ENCODE results near the gene RSPO1. TPM values are rescaled to one million over a fixed set of nuclear protein-coding genes. Genes with fewer than 3 reads are reported as not detected.
"Not testable (repeated sequence)": the region's sequence is repeated elsewhere in the genome, so short reads cannot be mapped to it uniquely, and the experiment has no call there.

RSPO1 gene
- polyA plus RNA-seq, 1 of the 3 experiments (the other 2 are of a cell fraction): 0.03 TPM

GRCh38 chr1:37595440-37596181 is 39.1 kb downstream of the RSPO1 start, which contains the start of gene GNL2 (continued):
- no peak for TF ChIP-seq CTCF (IDR thresholded peaks at IDR 0.05)
- TF ChIP-seq MXI1 (IDR thresholded peaks at IDR 0.05; ENCODE audit: low read depth, low read length): peak; percentile 99
- no peak for TF ChIP-seq IRF3 (IDR thresholded peaks at IDR 0.05; ENCODE audit: low read depth, low read length)

GRCh38 chr1:37593726-37594125 is 41.0 kb downstream of the RSPO1 start:
- Histone ChIP-seq H3F3A (replicated peaks; ENCODE audit: insufficient read depth) (no peaks in the 10 kb centered on the region), H3K4me1 (ENCODE audit: control insufficient read depth in 1 of 2, insufficient read depth in 2 of 2, low read depth in 1 of 2, low read length in 1 of 2) (peaks cover 10 to 20% of the 10 kb centered on the region in 2 experiments; a peak in 3 of 4 replicates), H3K9ac (no peak overlapping the region), H3K9me2 (no peaks in the 10 kb centered on the region), H3K4me3 (ENCODE audit: low read depth in 2 of 2, low read length in 1 of 2) (peak overlapping the region in 1 of 2 experiments; percentile 12; a peak in 1 of 4 replicates), H3K27ac (ENCODE audit: low read depth in 2 of 2, low read length in 1 of 2) (no peak overlapping the region), H2AFZ (ENCODE audit: low read depth) (no peak overlapping the region), H3K79me2 (ENCODE audit: insufficient read depth) (peaks cover 47% of the 10 kb centered on the region), H3K4me2 (peak overlapping the region; percentile 99), H3K9me3 (no peaks in the 10 kb centered on the region), H3K36me3 (replicated peaks in 1 of 2; ENCODE audit: control insufficient read depth in 1 of 2, insufficient read depth in 2 of 2, low read length in 1 of 2) (peaks cover 31 to 43% of the 10 kb centered on the region in 2 experiments), H3K27me3 (ENCODE audit: insufficient read depth) (no peaks in the 10 kb centered on the region), H4K20me1 (ENCODE audit: insufficient read depth) (peaks cover 8% of the 10 kb centered on the region)
- ChIA-PET POLR2A (interaction anchor here (0.8 kb wide), 1 partner anchor 9 kb away, joined by 3 read pairs; no protein-coding TSS in a partner anchor), CTCF (interaction anchor here (0.8 to 1.3 kb wide), 4 partner anchors 9 to 89 kb away, joined by 3 read pairs; no protein-coding TSS in a partner anchor)
- TF ChIP-seq SIN3A (IDR thresholded peaks at IDR 0.05; ENCODE audit: borderline replicate concordance, low read depth, low read length) (no peak), TAF1 (IDR thresholded peaks at IDR 0.05; ENCODE audit: borderline replicate concordance, low read depth, low read length) (no peak)
- no peak for DNase-seq
- WGBS (ENCODE audit: low lambda C conversion rate): 97% methylated on average over 6 of the region's 6 CpGs

GRCh38 chr1:37588939-37589338 is 45.8 kb downstream of the RSPO1 start:
- Histone ChIP-seq H3K4me3 (ENCODE audit: low read depth in 2 of 2, low read length in 1 of 2) (no peak overlapping the region), H3K4me1 (ENCODE audit: control insufficient read depth in 1 of 2, insufficient read depth in 2 of 2, low read depth in 1 of 2, low read length in 1 of 2) (peaks cover 2 to 5% of the 10 kb centered on the region in 2 experiments; a peak in 3 of 4 replicates), H3K4me2 (no peak overlapping the region), H2AFZ (ENCODE audit: low read depth) (no peak overlapping the region), H3K36me3 (replicated peaks in 1 of 2; ENCODE audit: control insufficient read depth in 1 of 2, insufficient read depth in 2 of 2, low read length in 1 of 2) (peaks cover 64 to 73% of the 10 kb centered on the region in 2 experiments), H4K20me1 (ENCODE audit: insufficient read depth) (peaks cover 5% of the 10 kb centered on the region), H3K27ac (ENCODE audit: low read depth in 2 of 2, low read length in 1 of 2) (no peak overlapping the region), H3K9me2 (no peaks in the 10 kb centered on the region), H3K9me3 (no peaks in the 10 kb centered on the region), H3K27me3 (ENCODE audit: insufficient read depth) (no peaks in the 10 kb centered on the region), H3F3A (replicated peaks; ENCODE audit: insufficient read depth) (no peaks in the 10 kb centered on the region), H3K79me2 (ENCODE audit: insufficient read depth) (peaks cover 38% of the 10 kb centered on the region), H3K9ac (no peak overlapping the region)
- ChIA-PET CTCF (interaction anchor here (1.4 to 1.5 kb wide), 2 partner anchors 14 to 103 kb away, joined by 3 to 7 read pairs; no protein-coding TSS in a partner anchor), POLR2A (no interaction called here)
- 100% methylated on average over 2 of the region's 2 CpGs for WGBS (ENCODE audit: low lambda C conversion rate)
- TF ChIP-seq MXI1 (IDR thresholded peaks at IDR 0.05; ENCODE audit: low read depth, low read length) (no peak), YY1 (IDR thresholded peaks at IDR 0.05; ENCODE audit: low read depth) (no peak), FOXM1 (IDR thresholded peaks at IDR 0.05; ENCODE audit: low read depth) (no peak), IRF3 (IDR thresholded peaks at IDR 0.05; ENCODE audit: low read depth, low read length) (no peak), JUND (IDR thresholded peaks at IDR 0.05) (no peak), RXRA (IDR thresholded peaks at IDR 0.05; ENCODE audit: borderline replicate concordance, low read depth) (no peak), GABPA (IDR thresholded peaks at IDR 0.05; ENCODE audit: low read depth) (no peak), TEAD4 (IDR thresholded peaks at IDR 0.05; ENCODE audit: borderline replicate concordance, insufficient read depth) (no peak), MEF2A (IDR thresholded peaks at IDR 0.05; ENCODE audit: borderline replicate concordance, low read depth) (no peak)
- DNase-seq: no peak

- H3K4me3 ChIP-seq (ENCODE audit: low read depth in 2 of 2, low read length in 1 of 2); H3K27ac ChIP-seq (ENCODE audit: low read depth in 2 of 2, low read length in 1 of 2); H3K9ac ChIP-seq; H3K9me3 ChIP-seq; H3K4me1 ChIP-seq (ENCODE audit: control insufficient read depth in 1 of 2, insufficient read depth in 2 of 2, low read depth in 1 of 2, low read length in 1 of 2); H4K20me1 ChIP-seq (ENCODE audit: insufficient read depth); DNase-seq; H2AFZ ChIP-seq (ENCODE audit: low read depth); H3K4me2 ChIP-seq; H3K27me3 ChIP-seq (ENCODE audit: insufficient read depth); H3K9me2 ChIP-seq: not testable (repeated sequence)
- 100% methylated on average over 4 of the region's 4 CpGs for WGBS (ENCODE audit: low lambda C conversion rate)
- H3K36me3 ChIP-seq (replicated peaks in 1 of 2; ENCODE audit: control insufficient read depth in 1 of 2, insufficient read depth in 2 of 2, low read length in 1 of 2): peaks cover 64 to 71% of the 10 kb centered on the region in 2 experiments
- CTCF ChIA-PET: interaction anchor here (0.5 kb wide), 1 partner anchor 103 kb away, joined by 3 read pairs; no protein-coding TSS in a partner anchor
- H3F3A ChIP-seq (replicated peaks; ENCODE audit: insufficient read depth): peaks cover 10% of the 10 kb centered on the region
- H3K79me2 ChIP-seq (ENCODE audit: insufficient read depth): peaks cover 19% of the 10 kb centered on the region; the same call in 1 of the 2 replicates
- POLR2A ChIA-PET: interaction anchor here (1.3 kb wide), 1 partner anchor 10 kb away, joined by 3 read pairs; no protein-coding TSS in a partner anchor
Observed at GRCh38 chr1:37584544-37584943, 50.1 kb downstream of the RSPO1 start.
